HepG2 (cell line): ENCODE measurements around the gene SYNJ2. TPM values are rescaled to one million over a fixed set of nuclear protein-coding genes. Genes with fewer than 3 reads are reported as not detected.

Experiments
- CCAR2 ChIP-seq: fragments of 200-400 bp; formaldehyde crosslinking; optimal IDR thresholded peaks from 2 replicates; pipeline ENCODE3; 2018; ENCODE audit warnings: low read depth, mild to moderate bottlenecking, low read length, moderate library complexity
- CHCHD3 ChIP-seq: sonication (generic); formaldehyde crosslinking; IDR thresholded peaks from 2 replicates; pipeline ENCODE4 v1.8.0; 2022; ENCODE audit warnings: mild to moderate bottlenecking, missing genetic modification reagents, moderate library complexity
- IKZF5 ChIP-seq: IDR thresholded peaks from 2 replicates; pipeline ENCODE4 v1.6.1; 2018; ENCODE audit warnings: missing genetic modification reagents, mild to moderate bottlenecking, missing compliant biosample characterization
- NONO ChIP-seq, 2 experiments: fragments of 450-650 bp in 1 of 2; sonication (generic) in 1 of 2; formaldehyde crosslinking in 1 of 2; IDR thresholded peaks in 1 of 2; conservative IDR thresholded peaks in 1 of 2; 2 replicates each; pipeline versions ENCODE4 v1.6.1 to v1.8.0; 2017 to 2022; ENCODE audit warnings: mild to moderate bottlenecking in 1 of 2, missing genetic modification reagents in 1 of 2, moderate library complexity in 1 of 2
- NR2C2 ChIP-seq: sonication (generic); formaldehyde crosslinking; IDR thresholded peaks from 2 replicates; pipeline ENCODE4 v1.4.0; 2020; ENCODE audit warnings: missing genetic modification reagents, mild to moderate bottlenecking, moderate library complexity, borderline replicate concordance
- PREB ChIP-seq: sonication (generic); formaldehyde crosslinking; IDR thresholded peaks from 2 replicates; pipeline ENCODE4 v1.4.0; 2020; ENCODE audit warnings: missing genetic modification reagents
- RBM22 ChIP-seq: fragments of 200-400 bp; formaldehyde crosslinking; optimal IDR thresholded peaks from 2 replicates; pipeline ENCODE3; 2017; ENCODE audit warnings: mild to moderate bottlenecking, low read length, moderate library complexity
- SOX6 ChIP-seq, 2 experiments: fragments of 450-650 bp in 1 of 2; sonication (generic) in 1 of 2; formaldehyde crosslinking in 1 of 2; IDR thresholded peaks; 2 replicates each; pipeline versions ENCODE4 v1.4.0 to v1.6.1; 2017 to 2020; ENCODE audit warnings: antibody characterized with exemption in 1 of 2, mild to moderate bottlenecking in 1 of 2, missing genetic modification reagents in 1 of 2
- SSRP1 ChIP-seq: IDR thresholded peaks from 2 replicates; pipeline ENCODE4 v1.6.1; 2016; ENCODE audit warnings: control low read depth
- TOPORS ChIP-seq: sonication (generic); formaldehyde crosslinking; IDR thresholded peaks from 2 replicates; pipeline ENCODE4 v1.8.0; 2023; ENCODE audit warnings: mild to moderate bottlenecking, missing genetic modification reagents
- YEATS2 ChIP-seq: sonication (generic); formaldehyde crosslinking; IDR thresholded peaks from 2 replicates; pipeline ENCODE4 v1.4.0; 2020; ENCODE audit warnings: missing genetic modification reagents, borderline replicate concordance
- ZKSCAN8 ChIP-seq: IDR thresholded peaks from 2 replicates; pipeline ENCODE4 v1.6.1; 2016; ENCODE audit warnings: borderline replicate concordance, missing genetic modification reagents, missing compliant biosample characterization
- ZNF333 ChIP-seq: sonication (generic); formaldehyde crosslinking; IDR thresholded peaks from 2 replicates; pipeline ENCODE4 v1.4.0; 2020; ENCODE audit warnings: mild to moderate bottlenecking, missing genetic modification reagents, borderline replicate concordance
- ZNF501 ChIP-seq: sonication (generic); formaldehyde crosslinking; IDR thresholded peaks from 2 replicates; pipeline ENCODE4 v1.5.1; 2020; ENCODE audit warnings: mild to moderate bottlenecking, moderate library complexity, missing genetic modification reagents
- ZNF572 ChIP-seq: sonication (generic); formaldehyde crosslinking; IDR thresholded peaks from 2 replicates; pipeline ENCODE4 v1.5.1; 2020; ENCODE audit warnings: mild to moderate bottlenecking, missing genetic modification reagents
- ZNF747 ChIP-seq: sonication (generic); formaldehyde crosslinking; IDR thresholded peaks from 2 replicates; pipeline ENCODE4 v1.8.1; 2023; ENCODE audit warnings: missing genetic modification reagents, mild to moderate bottlenecking, borderline replicate concordance
- polyA plus RNA-seq, 8 experiments: library from polyadenylated mRNA; depleted of rRNA in 3 of 8; stranded (reverse) in 7 of 8; unstranded in 1 of 8; fragments of >200 nt; fragmentation: Illumina TruSeq in 4 of 8; extraction: Trizol in 4 of 8; gene quantifications; 2 replicates each; pipeline versions ENCODE4 v1.2.1 to v1.2.3, GENCODE V29; 2011 to 2016; ENCODE audit warnings: low read depth in 4 of 8, missing spikeins in 1 of 8, mixed read lengths in 1 of 8; ENCODE audit not compliant: insufficient read depth in 1 of 8
- total RNA-seq, 5 experiments: library from RNA; depleted of rRNA; stranded (reverse); fragments of >200 nt; fragmentation: Illumina TruSeq; extraction: Trizol; gene quantifications; 2 replicates each; pipeline ENCODE4 v1.2.3, GENCODE V29; 2016; ENCODE audit warnings: low read depth in 1 of 5
- TF ChIP-seq, protein P1 (sequence below): sonication (generic); formaldehyde crosslinking; IDR thresholded peaks from 2 replicates; pipeline ENCODE4 v1.4.0; 2020; ENCODE audit warnings: missing genetic modification reagents
- TF ChIP-seq, protein P2 (sequence below): sonication (generic); formaldehyde crosslinking; IDR thresholded peaks from 2 replicates; pipeline ENCODE4 v1.8.1; 2023; ENCODE audit warnings: missing genetic modification reagents, inconsistent platforms, borderline replicate concordance
- TF ChIP-seq, protein P3 (sequence below): sonication (generic); formaldehyde crosslinking; conservative IDR thresholded peaks from 2 replicates; pipeline ENCODE4 v1.4.0; 2020; ENCODE audit warnings: mild to moderate bottlenecking, missing genetic modification reagents, moderate library complexity

SYNJ2 gene
- total and polyA plus RNA-seq, 2 of the 13 experiments (the other 11 are each of a cell fraction or from before 2014, with no cell fraction given): 39.1 to 57.6 TPM

- no peak for TF ChIP-seq SSRP1 (CRISPR knock-in tag)
- no peak for TF ChIP-seq CCAR2
- TF ChIP-seq ZNF747 (CRISPR knock-in tag): 0 out of 2 replicates have a peak, but pooled peaks have one; percentile 37
- TF ChIP-seq RBM22: peak; percentile 13
- TF ChIP-seq, protein P1, sequence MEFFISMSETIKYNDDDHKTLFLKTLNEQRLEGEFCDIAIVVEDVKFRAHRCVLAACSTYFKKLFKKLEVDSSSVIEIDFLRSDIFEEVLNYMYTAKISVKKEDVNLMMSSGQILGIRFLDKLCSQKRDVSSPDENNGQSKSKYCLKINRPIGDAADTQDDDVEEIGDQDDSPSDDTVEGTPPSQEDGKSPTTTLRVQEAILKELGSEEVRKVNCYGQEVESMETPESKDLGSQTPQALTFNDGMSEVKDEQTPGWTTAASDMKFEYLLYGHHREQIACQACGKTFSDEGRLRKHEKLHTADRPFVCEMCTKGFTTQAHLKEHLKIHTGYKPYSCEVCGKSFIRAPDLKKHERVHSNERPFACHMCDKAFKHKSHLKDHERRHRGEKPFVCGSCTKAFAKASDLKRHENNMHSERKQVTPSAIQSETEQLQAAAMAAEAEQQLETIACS: no peak
- no peak for TF ChIP-seq NR2C2 (CRISPR knock-in tag)
- no peak for TF ChIP-seq IKZF5 (CRISPR knock-in tag)
- no peak for TF ChIP-seq NONO (IDR thresholded peaks at IDR 0.05)
- TF ChIP-seq NONO (CRISPR knock-in tag; conservative IDR thresholded peaks at IDR 0.05): no peak
- TF ChIP-seq TOPORS: no peak
- TF ChIP-seq ZNF501 (CRISPR knock-in tag): 0 out of 2 replicates have a peak, but pooled peaks have one; percentile 39
- no peak for TF ChIP-seq ZNF572 (CRISPR knock-in tag)
- no peak for TF ChIP-seq CHCHD3 (CRISPR knock-in tag)
- no peak for TF ChIP-seq SOX6 (IDR thresholded peaks at IDR 0.05)
- TF ChIP-seq SOX6 (CRISPR knock-in tag; IDR thresholded peaks at IDR 0.05): peak; percentile 47
- no peak for TF ChIP-seq PREB
- TF ChIP-seq, protein P2, sequence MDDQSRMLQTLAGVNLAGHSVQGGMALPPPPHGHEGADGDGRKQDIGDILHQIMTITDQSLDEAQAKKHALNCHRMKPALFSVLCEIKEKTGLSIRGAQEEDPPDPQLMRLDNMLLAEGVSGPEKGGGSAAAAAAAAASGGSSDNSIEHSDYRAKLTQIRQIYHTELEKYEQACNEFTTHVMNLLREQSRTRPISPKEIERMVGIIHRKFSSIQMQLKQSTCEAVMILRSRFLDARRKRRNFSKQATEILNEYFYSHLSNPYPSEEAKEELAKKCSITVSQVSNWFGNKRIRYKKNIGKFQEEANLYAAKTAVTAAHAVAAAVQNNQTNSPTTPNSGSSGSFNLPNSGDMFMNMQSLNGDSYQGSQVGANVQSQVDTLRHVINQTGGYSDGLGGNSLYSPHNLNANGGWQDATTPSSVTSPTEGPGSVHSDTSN: no peak
- TF ChIP-seq YEATS2 (CRISPR knock-in tag): no peak
- 0 out of 2 replicates have a peak, but pooled peaks have one; percentile 68 for TF ChIP-seq ZNF333 (CRISPR knock-in tag)
- TF ChIP-seq ZKSCAN8 (CRISPR knock-in tag): no peak
- TF ChIP-seq, protein P3, sequence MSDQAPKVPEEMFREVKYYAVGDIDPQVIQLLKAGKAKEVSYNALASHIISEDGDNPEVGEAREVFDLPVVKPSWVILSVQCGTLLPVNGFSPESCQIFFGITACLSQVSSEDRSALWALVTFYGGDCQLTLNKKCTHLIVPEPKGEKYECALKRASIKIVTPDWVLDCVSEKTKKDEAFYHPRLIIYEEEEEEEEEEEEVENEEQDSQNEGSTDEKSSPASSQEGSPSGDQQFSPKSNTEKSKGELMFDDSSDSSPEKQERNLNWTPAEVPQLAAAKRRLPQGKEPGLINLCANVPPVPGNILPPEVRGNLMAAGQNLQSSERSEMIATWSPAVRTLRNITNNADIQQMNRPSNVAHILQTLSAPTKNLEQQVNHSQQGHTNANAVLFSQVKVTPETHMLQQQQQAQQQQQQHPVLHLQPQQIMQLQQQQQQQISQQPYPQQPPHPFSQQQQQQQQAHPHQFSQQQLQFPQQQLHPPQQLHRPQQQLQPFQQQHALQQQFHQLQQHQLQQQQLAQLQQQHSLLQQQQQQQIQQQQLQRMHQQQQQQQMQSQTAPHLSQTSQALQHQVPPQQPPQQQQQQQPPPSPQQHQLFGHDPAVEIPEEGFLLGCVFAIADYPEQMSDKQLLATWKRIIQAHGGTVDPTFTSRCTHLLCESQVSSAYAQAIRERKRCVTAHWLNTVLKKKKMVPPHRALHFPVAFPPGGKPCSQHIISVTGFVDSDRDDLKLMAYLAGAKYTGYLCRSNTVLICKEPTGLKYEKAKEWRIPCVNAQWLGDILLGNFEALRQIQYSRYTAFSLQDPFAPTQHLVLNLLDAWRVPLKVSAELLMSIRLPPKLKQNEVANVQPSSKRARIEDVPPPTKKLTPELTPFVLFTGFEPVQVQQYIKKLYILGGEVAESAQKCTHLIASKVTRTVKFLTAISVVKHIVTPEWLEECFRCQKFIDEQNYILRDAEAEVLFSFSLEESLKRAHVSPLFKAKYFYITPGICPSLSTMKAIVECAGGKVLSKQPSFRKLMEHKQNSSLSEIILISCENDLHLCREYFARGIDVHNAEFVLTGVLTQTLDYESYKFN (CRISPR knock-in tag): no peak
Observed at GRCh38 chr6:158043586-158044524, 62.2 kb downstream of the SYNJ2 start (continued).
